T1000 (cell line): ENCODE measurements around the gene ACOX1.

Source experiments
- DNase-seq: peaks from one replicate; lab custom pipeline; 2025; ENCODE audit warnings: mixed read lengths; lab: John Stamatoyannopoulos, UW

ACOX1 gene

DNA sequence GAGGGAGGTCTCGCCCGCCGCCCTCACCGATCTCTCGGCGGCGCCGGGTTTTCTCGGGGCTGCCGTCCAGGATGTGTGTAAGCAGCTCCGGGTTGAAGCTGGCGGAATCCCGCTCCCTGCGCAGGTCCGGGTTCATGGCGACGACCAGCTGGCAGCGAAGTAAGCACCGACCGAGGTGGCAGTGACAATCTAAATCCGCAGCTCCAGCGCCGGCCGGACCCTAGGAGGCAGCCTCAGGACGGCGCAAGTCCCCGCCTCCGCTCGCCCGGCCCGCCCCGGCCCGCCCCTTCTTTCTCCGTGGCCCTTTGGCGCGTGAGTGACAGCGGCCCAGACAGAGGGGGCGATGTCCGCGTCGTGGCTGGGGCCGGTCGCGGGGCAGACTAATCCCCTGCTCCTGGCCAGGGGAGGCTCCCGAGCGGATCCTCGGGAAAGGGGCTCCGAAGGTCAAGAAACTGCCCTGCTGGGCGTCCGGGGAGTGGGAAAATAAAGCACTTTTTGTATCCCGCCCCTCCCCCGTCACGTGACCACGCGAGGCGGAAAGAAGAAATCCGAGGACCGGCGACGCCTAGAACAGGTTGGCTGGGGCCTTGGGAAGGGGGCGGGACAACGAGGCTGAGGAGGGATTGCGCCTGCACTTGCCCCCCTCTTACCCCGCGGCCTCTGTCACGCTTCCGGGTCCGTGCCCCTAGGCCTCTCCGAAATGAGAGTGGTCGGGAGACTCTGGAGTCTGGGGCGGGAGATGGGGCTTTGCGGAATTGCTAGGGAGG is at the start of gene ACOX1, which contains the start of gene TEN1:
TSS of gene ACOX1 (minus strand) at position 229 of the 767 bp plus-strand sequence. CDS start at position 136, 93 bp downstream.
TSS of gene TEN1 (plus strand) at position 303 of the 767 bp plus-strand sequence. CDS start 6,953 bp downstream, outside the sequence.
- peak; percentile 92 for DNase-seq

DNA sequence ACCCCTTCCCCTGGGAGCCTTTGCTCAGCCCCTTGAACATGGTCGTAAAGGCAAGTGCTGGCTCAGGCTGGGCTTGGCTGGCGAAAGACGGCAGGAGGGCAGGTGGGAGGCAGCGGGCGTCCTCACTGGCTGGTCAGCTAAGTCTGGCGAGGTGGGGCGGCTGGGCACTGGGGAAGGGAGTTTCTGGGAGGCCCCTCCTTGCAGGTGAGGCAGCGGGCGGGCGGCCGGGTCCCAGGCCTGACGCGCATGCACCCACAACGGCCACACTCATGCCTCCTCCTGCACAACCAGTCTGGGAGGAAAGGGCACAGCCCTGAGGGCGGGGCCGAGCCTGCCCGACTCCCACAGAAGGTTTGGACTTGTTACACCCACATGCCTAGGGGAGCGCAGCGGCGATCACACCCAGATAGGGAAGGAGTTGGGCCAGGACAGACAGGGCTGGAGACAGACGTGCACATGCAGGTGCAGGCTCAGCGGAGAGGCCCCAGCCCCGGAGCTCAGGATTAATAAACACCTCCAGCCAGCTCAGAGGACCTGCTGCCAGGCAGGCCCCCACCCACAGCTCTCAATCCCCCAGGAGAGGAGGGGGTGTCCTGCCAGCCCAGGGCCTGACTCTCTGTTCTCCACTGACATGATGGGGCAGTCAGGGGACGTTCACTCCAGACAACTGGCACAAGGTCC is 48.3 kb upstream of the ACOX1 start, which contains the start of gene EVPL:
TSS of gene EVPL (minus strand) at position 148 of the 681 bp plus-strand sequence. CDS start at position 40, 108 bp downstream.
- no peak for DNase-seq

GRCh38 chr17:76026714-76027158 is 47.8 kb upstream of the ACOX1 start:
- DNase-seq: no peak

DNA sequence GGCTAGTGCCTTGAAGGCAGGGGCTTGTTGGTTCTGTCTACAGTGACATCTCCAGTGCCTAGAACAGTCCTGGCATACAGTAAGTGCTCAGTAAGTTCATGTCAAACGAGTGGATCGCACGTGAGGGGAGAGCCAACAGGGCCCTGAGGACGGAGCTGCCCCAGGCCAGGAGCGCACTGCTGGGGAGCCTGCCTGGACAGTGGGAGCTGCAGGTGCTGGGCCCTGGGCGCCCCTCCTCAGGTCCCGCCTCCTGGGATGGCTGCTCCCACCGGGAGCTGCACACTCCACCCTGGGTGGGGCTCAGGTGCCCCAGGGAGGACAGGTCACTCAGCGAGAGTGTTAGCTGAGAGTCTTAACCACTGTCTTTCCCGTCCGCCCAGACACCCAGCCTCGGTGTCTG is 46.3 kb upstream of the ACOX1 start:
- DNase-seq: no peak

DNA sequence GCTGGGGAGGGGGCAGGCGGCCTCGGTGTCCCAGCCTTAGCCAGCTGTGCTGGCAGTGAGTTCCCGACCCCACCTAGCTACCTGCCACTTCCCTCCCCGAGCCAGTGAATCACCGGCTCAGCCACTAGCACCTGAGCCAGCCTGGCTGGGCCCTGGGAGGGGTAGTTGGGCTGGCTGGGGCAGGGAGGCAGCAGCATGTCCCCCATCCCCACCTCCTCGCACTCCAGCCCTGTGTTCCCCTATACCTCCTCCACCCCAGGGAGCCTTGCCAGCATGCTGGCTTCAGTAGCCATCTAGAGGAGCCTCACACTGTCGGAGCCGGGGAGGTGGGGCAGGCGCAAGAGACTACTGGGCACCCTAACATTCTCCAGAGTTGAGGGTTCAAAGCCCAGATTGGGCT is 45.4 kb upstream of the ACOX1 start:
- DNase-seq: no peak

GRCh38 chr17:76023900-76024237 is 44.9 kb upstream of the ACOX1 start:
- no peak for DNase-seq

DNA sequence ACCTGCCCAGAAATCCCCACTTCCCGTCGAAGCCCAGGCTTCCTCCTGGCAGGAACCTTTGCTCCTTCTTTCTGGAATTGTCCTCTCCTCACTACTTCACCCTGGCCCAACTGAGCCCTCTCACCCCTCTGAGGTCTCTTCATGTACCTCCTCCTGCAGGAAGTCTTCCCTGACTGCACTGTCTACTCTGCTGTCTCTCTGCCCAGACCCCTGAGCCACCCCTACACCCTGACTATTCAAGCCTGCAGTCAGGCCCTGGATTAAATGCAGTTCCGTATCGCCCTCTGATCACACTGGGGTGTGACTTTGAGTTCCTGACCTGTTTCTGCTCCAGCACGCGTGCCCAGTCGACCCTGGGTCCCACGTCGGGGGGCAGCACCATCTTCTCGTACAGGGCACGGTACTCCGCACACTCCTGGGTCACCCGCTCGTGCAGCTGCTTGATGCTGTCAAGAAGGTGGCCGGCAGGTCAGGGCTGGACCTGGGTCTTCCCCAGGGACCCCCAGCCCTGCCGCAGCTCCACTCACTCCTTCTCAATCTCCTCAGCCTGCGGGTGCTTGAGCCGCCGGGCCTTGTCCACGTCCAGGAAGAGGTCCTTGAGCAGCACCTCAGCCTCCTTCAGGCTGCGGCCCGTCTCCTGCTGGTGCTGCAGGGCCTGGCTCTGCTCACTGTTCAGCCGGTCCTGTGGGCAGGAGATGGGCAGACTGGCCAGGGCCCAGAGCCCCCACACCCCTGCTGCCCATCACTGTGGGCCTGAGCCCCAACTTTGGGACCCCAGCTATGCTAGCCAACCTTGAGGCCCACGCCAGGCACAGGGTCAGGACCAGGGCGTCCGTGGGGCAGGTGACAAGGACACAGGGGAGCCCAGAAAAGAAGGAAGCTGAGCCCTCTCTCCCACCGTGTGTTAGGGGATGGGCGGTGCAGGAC is 44.3 kb upstream of the ACOX1 start:
- no peak for DNase-seq

GRCh38 chr17:76022285-76022684 is 43.3 kb upstream of the ACOX1 start:
- no peak for DNase-seq

DNA sequence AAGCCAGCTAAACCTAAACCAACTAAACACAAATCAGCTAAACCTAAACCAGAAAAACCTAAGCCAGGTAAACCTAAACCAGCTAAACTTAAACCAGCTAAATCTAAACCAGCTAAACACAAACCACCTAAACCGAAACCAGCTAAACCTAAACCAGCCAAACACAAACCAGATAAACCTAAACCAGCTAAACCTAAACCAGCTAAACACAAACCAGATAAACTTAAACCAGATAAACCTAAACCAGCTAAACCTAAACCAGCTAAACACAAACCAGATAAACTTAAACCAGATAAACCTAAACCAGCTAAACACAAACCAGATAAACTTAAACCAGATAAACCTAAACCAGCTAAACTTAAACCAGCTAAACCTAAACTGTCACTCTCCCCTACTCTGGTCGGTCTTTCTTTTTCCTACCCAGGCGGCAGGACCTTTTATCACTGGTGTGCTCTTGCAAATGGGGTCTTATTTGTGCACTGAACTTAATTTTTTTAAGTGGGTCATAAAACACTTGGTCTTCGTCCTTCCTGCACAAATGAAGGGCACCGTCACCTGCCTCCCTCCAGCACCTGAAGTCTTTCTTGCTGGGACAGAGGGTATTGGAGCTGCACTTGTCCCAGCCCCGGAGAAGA is 41.0 kb upstream of the ACOX1 start:
- DNase-seq: no peak

DNA sequence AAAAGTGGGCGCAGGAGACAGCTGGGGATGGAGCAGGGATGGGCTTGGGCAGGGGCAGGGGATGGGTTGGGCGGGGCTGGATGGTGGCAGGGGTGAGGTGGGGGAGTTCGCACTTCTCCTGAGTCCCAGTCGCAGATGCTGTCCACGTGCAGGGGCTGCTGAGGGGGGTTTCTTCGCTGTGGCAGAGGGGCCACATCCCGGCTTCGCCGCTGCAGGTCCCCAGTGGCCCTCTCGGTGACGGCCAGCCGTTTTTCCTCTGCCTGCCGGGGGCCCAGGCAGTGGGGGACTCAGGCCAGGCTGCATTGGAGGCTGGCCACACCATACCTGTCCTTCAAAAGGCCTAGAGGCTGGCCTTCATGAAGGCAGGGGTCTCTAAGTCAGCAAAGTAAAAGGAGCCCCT is 39.8 kb upstream of the ACOX1 start:
- DNase-seq: no peak

DNA sequence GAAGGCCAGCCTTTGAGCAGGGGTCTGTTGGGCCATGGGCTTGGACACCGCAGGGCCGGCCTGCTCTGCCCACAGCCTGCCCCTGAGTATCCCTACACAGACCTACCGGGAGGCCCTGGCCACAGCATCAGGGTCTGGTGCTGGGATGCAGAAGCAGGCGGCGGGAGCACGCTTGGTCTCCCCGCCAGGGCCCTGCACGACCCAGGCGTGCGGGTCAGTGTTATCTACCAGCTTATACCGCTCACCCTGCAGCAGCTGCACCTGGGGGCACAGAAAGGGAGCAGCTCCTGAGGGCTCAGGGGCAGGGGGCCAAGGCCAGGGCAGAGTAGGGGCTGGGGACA is 39.3 kb upstream of the ACOX1 start:
- DNase-seq: no peak

DNA sequence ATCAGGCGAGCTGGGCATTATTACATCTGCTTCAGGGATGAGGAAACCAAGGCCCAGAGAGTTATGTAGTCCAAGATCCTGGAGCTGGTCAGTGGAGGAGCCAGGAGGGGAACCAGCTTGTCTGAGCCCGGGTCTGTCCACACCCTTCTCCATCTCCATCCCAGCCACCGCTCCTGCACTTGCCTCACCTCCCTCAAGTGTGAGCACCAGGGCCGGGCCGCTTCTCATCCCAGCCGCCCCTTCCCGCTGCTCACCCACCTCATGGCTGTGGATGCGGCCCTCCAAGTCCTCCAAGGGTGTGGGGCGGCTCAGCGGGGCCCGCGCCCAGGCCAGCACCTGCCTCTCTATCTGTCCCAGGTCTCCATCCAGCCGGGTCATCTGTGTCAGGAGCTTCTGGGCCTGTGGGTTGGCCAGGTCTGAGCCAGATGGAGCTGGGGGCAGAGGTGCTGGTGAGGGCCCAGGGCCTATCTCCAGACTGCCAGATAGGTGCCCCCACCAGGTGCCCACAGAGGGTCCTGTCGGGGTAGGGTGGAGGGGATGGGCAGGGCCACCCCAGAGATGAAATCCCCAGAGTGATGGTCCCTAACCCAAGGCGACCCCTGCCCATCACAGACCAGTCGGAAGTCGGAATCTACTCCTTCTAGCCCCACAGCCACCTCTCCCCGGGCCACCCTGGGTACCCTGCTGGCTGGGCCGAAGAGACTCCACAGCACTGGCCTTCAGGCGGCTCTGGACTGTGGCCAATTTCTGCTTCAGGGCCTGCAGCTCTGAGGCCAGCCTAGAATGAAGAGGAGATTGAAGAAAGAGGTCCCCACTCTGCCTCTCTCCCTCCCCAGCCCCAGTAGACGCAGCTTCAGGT is 38.7 kb upstream of the ACOX1 start:
- no peak for DNase-seq

GRCh38 chr17:76014925-76015261 is 35.9 kb upstream of the ACOX1 start:
- no peak for DNase-seq

GRCh38 chr17:76014100-76014924 is 35.3 kb upstream of the ACOX1 start:
- peak; percentile 51 for DNase-seq

GRCh38 chr17:76013377-76013932 is 34.5 kb upstream of the ACOX1 start:
- no peak for DNase-seq

DNA sequence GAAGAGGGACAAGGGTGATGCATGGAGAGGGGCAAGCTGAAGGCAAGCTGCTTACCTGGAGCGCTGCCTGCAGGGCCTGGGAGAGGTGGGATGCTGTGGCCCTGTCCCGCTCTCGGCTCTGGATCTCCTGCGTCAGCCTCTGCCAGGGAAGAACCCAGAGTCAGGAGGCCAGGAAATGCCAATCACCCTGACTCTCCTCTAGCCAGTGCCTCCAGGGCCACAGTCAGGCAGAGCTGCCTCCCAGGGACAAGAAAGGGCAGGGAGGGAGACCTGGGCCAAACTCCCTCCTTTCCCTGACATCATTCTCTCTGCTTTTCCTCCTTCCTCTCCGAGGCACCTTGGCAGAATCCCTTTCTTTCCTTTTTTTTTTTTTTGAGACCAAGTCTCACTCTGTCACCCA is 33.0 kb upstream of the ACOX1 start:
- DNase-seq: no peak

GRCh38 chr17:76009969-76010661 is 31.1 kb upstream of the ACOX1 start:
- no peak for DNase-seq

DNA sequence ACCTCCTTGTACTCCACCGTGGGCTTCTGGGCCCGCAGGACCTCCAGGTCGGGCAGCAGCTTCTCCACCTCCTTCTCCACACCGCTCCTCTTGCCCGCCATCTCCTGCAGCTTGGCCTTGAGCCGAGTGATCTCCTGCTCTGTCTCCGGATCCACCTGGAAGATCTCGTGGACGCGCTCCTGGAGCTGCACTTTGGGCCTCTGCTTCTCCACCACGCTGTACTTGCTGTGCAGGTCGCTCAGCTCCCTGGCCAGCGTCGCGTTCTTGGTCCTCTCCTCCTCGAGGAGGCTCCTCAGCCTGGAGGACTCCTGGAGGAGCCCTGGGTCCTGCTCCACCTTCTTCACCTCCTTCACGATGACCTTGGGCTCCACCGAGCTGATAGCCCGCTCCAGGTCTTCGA is 30.5 kb upstream of the ACOX1 start:
- DNase-seq: no peak
